Measurements from ENCODE around the gene F11.

The F11 gene

GRCh38 chr4:186299291-186299690, 33.3 kb downstream of the F11 start:
- Histone ChIP-seq H3K4me1 (ENCODE audit: control insufficient read depth, low read length) (no peaks in the 10 kb centered on the region), H3K4me3 (ENCODE audit: low read length) (no peak overlapping the region), H3K27ac (ENCODE audit: low read depth, low read length) (no peak overlapping the region), H3K27me3 (ENCODE audit: control insufficient read depth, low read length) (peaks cover 3% of the 10 kb centered on the region; the same call in 1 of the 2 replicates), H3K4me2 (ENCODE audit: low read length) (no peak overlapping the region), H3K9me3 (ENCODE audit: control insufficient read depth, insufficient read depth, low read length) (no peaks in the 10 kb centered on the region), H4K20me1 (ENCODE audit: control insufficient read depth, insufficient read depth, low read depth, low read length) (no peaks in the 10 kb centered on the region), H3F3A (ENCODE audit: control insufficient read depth, insufficient read depth) (no peaks in the 10 kb centered on the region), H3K79me2 (ENCODE audit: control insufficient read depth, low read length) (no peaks in the 10 kb centered on the region), H3K36me3 (ENCODE audit: control insufficient read depth, low read length) (no peaks in the 10 kb centered on the region), H3K9me2 (replicated peaks; ENCODE audit: control insufficient read depth, low read length) (no peaks in the 10 kb centered on the region)
- TF ChIP-seq, protein P1, sequence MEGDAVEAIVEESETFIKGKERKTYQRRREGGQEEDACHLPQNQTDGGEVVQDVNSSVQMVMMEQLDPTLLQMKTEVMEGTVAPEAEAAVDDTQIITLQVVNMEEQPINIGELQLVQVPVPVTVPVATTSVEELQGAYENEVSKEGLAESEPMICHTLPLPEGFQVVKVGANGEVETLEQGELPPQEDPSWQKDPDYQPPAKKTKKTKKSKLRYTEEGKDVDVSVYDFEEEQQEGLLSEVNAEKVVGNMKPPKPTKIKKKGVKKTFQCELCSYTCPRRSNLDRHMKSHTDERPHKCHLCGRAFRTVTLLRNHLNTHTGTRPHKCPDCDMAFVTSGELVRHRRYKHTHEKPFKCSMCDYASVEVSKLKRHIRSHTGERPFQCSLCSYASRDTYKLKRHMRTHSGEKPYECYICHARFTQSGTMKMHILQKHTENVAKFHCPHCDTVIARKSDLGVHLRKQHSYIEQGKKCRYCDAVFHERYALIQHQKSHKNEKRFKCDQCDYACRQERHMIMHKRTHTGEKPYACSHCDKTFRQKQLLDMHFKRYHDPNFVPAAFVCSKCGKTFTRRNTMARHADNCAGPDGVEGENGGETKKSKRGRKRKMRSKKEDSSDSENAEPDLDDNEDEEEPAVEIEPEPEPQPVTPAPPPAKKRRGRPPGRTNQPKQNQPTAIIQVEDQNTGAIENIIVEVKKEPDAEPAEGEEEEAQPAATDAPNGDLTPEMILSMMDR (IDR thresholded peaks at IDR 0.05; ENCODE audit: low read depth, low read length, poor library complexity, severe bottlenecking): no peak
- no peak for TF ChIP-seq EZH2phosphoT487 (IDR thresholded peaks at IDR 0.05; ENCODE audit: borderline replicate concordance, low read length)

GRCh38 chr4:186300659-186301390, 34.8 kb downstream of the F11 start:
- H3F3A ChIP-seq (ENCODE audit: control insufficient read depth, insufficient read depth): no peaks in the 10 kb centered on the region
- H3K4me3 ChIP-seq (ENCODE audit: low read length): no peak overlapping the region
- H3K4me2 ChIP-seq (ENCODE audit: low read length): no peak overlapping the region
- no peaks in the 10 kb centered on the region for H4K20me1 ChIP-seq (ENCODE audit: control insufficient read depth, insufficient read depth, low read depth, low read length)
- H3K27me3 ChIP-seq (ENCODE audit: control insufficient read depth, low read length): peaks cover 3% of the 10 kb centered on the region; the same call in 1 of the 2 replicates
- H3K4me1 ChIP-seq (ENCODE audit: control insufficient read depth, low read length): no peaks in the 10 kb centered on the region
- H3K79me2 ChIP-seq (ENCODE audit: control insufficient read depth, low read length): no peaks in the 10 kb centered on the region
- H3K27ac ChIP-seq (ENCODE audit: low read depth, low read length): no peak overlapping the region
- no peak for TF ChIP-seq EZH2phosphoT487 (IDR thresholded peaks at IDR 0.05; ENCODE audit: borderline replicate concordance, low read length)
- TF ChIP-seq, protein P1 (IDR thresholded peaks at IDR 0.05; ENCODE audit: low read depth, low read length, poor library complexity, severe bottlenecking): no peak
- no peaks in the 10 kb centered on the region for H3K9me2 ChIP-seq (replicated peaks; ENCODE audit: control insufficient read depth, low read length)
- no peaks in the 10 kb centered on the region for H3K36me3 ChIP-seq (ENCODE audit: control insufficient read depth, low read length)
- no peaks in the 10 kb centered on the region for H3K9me3 ChIP-seq (ENCODE audit: control insufficient read depth, insufficient read depth, low read length)

DNA sequence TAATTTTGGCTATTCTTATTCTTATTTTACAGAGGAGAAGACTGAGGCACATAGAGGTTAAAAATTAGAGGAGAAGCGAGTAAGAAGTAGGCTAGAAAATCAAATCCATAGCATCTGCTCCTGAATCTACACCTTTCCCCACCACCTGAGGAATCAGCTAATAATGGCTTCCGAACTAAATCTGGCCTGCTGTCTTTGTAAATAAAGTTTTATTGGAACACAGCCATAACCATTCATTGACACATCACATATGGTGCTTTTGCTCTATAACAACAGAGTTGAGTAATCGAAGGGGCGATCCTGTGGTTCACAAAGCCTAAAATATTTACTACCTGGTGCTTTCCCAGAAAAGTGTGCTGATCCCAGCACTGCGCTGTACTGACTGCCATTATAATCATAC, 38.2 kb downstream of the F11 start:
- H3K27ac ChIP-seq (ENCODE audit: low read depth, low read length): no peak overlapping the region
- H3K4me1 ChIP-seq (ENCODE audit: control insufficient read depth, low read length): no peaks in the 10 kb centered on the region
- H3K36me3 ChIP-seq (ENCODE audit: control insufficient read depth, low read length): no peaks in the 10 kb centered on the region
- no peaks in the 10 kb centered on the region for H3K9me3 ChIP-seq (ENCODE audit: control insufficient read depth, insufficient read depth, low read length)
- H4K20me1 ChIP-seq (ENCODE audit: control insufficient read depth, insufficient read depth, low read depth, low read length): no peaks in the 10 kb centered on the region
- H3K4me2 ChIP-seq (ENCODE audit: low read length): no peak overlapping the region
- H3K4me3 ChIP-seq (ENCODE audit: low read length): no peak overlapping the region
- peaks cover 3% of the 10 kb centered on the region; the same call in 1 of the 2 replicates for H3K27me3 ChIP-seq (ENCODE audit: control insufficient read depth, low read length)
- H3K9me2 ChIP-seq (replicated peaks; ENCODE audit: control insufficient read depth, low read length): no peaks in the 10 kb centered on the region
- no peaks in the 10 kb centered on the region for H3K79me2 ChIP-seq (ENCODE audit: control insufficient read depth, low read length)
- H3F3A ChIP-seq (ENCODE audit: control insufficient read depth, insufficient read depth): no peaks in the 10 kb centered on the region
- no peak for TF ChIP-seq EZH2phosphoT487 (IDR thresholded peaks at IDR 0.05; ENCODE audit: borderline replicate concordance, low read length)
- TF ChIP-seq, protein P1 (IDR thresholded peaks at IDR 0.05; ENCODE audit: low read depth, low read length, poor library complexity, severe bottlenecking): no peak
